HepG2 (cell line): ENCODE measurements around the gene CCNL1. TPM values are rescaled to one million over a fixed set of nuclear protein-coding genes. Genes with fewer than 3 reads are reported as not detected.

ENCODE experiments used
- AHDC1 ChIP-seq: sonication (generic); formaldehyde crosslinking; IDR thresholded peaks from 2 replicates; pipeline ENCODE4 v1.5.1; 2020; ENCODE audit warnings: mild to moderate bottlenecking, missing genetic modification reagents, borderline replicate concordance
- KIAA2018 ChIP-seq: sonication (generic); formaldehyde crosslinking; IDR thresholded peaks from 2 replicates; pipeline ENCODE4 v1.5.0; 2020; ENCODE audit warnings: mild to moderate bottlenecking, missing genetic modification reagents, borderline replicate concordance
- ZBTB40 ChIP-seq, 2 experiments: fragments of 450-650 bp in 1 of 2; sonication (generic) in 1 of 2; formaldehyde crosslinking in 1 of 2; IDR thresholded peaks; 2 replicates each; pipeline versions ENCODE4 v1.6.1 to v1.8.0; 2016 to 2022; ENCODE audit warnings: antibody characterized with exemption in 1 of 2, mild to moderate bottlenecking in 1 of 2, missing genetic modification reagents in 1 of 2
- polyA plus RNA-seq, 8 experiments: library from polyadenylated mRNA; depleted of rRNA in 3 of 8; stranded (reverse) in 7 of 8; unstranded in 1 of 8; fragments of >200 nt; fragmentation: Illumina TruSeq in 4 of 8; extraction: Trizol in 4 of 8; gene quantifications; 2 replicates each; pipeline versions ENCODE4 v1.2.1 to v1.2.3, GENCODE V29; 2011 to 2016; ENCODE audit warnings: low read depth in 4 of 8, missing spikeins in 1 of 8, mixed read lengths in 1 of 8; ENCODE audit not compliant: insufficient read depth in 1 of 8
- total RNA-seq, 5 experiments: library from RNA; depleted of rRNA; stranded (reverse); fragments of >200 nt; fragmentation: Illumina TruSeq; extraction: Trizol; gene quantifications; 2 replicates each; pipeline ENCODE4 v1.2.3, GENCODE V29; 2016; ENCODE audit warnings: low read depth in 1 of 5

Gene CCNL1
- total and polyA plus RNA-seq, 2 of the 13 experiments (the other 11 are each of a cell fraction or from before 2014, with no cell fraction given): 151 to 303 TPM

- TF ChIP-seq ZBTB40 (IDR thresholded peaks at IDR 0.05) (no peak), ZBTB40 (CRISPR knock-in tag; IDR thresholded peaks at IDR 0.05) (no peak), KIAA2018 (CRISPR knock-in tag) (no peak), AHDC1 (CRISPR knock-in tag) (no peak)
Measured at GRCh38 chr3:157129803-157130466, 30.0 kb downstream of the CCNL1 start (continued).
